Midbrain (tissue), 1 donor: ENCODE results near the gene DDO.

Experiments used
- DNase-seq: peaks from one replicate; lab custom pipeline; 2025; lab: John Stamatoyannopoulos, UW

The DDO gene

GRCh38 chr6:110419028-110419739, 3.8 kb upstream of the DDO start:
- no peak for DNase-seq

- DNase-seq = no peak
These were observed 3.2 kb upstream of the DDO start for GRCh38 chr6:110418594-110418993.

GRCh38 chr6:110414669-110415068, 706 bp downstream of the DDO start:
- DNase-seq = peak; percentile 43

- DNase-seq = no peak
These were observed 3.0 kb downstream of the DDO start for GRCh38 chr6:110412360-110412759.

- no peak for DNase-seq
These were observed 4.9 kb downstream of the DDO start for GRCh38 chr6:110410511-110410910.

GRCh38 chr6:110409794-110410193, 5.6 kb downstream of the DDO start:
- DNase-seq = no peak

- DNase-seq = no peak
These were observed 6.5 kb downstream of the DDO start for GRCh38 chr6:110408901-110409300.

- no peak for DNase-seq
These were observed 10.8 kb downstream of the DDO start for GRCh38 chr6:110404607-110405006.

- DNase-seq = no peak
These were observed 13.7 kb downstream of the DDO start for GRCh38 chr6:110401585-110402176.

- DNase-seq = no peak
These were observed 15.2 kb downstream of the DDO start for GRCh38 chr6:110400208-110400607.

- no peak for DNase-seq
These were observed 15.9 kb downstream of the DDO start for GRCh38 chr6:110399219-110400071.

- DNase-seq = no peak
These were observed 16.6 kb downstream of the DDO start for GRCh38 chr6:110398778-110399177.

GRCh38 chr6:110395221-110395620, 20.2 kb downstream of the DDO start:
- DNase-seq = peak; percentile 37

- DNase-seq = no peak
These were observed 21.0 kb downstream of the DDO start for GRCh38 chr6:110394409-110394808.

- DNase-seq = no peak
These were observed 22.6 kb downstream of the DDO start for GRCh38 chr6:110392727-110393126.

- no peak for DNase-seq
These were observed 25.0 kb downstream of the DDO start for GRCh38 chr6:110390404-110390803.

GRCh38 chr6:110389689-110390382, 25.5 kb downstream of the DDO start:
- no peak for DNase-seq

GRCh38 chr6:110387986-110388385, 27.4 kb downstream of the DDO start:
- DNase-seq = no peak

GRCh38 chr6:110385458-110385863, 29.9 kb downstream of the DDO start:
- DNase-seq = no peak

GRCh38 chr6:110378552-110378951, 36.8 kb downstream of the DDO start:
- DNase-seq = no peak

- no peak for DNase-seq
These were observed 46.3 kb downstream of the DDO start for GRCh38 chr6:110369066-110369465.

GRCh38 chr6:110368284-110368683, 47.1 kb downstream of the DDO start:
- no peak for DNase-seq
